ENCODE measurements around the gene SNPH.

DNA sequence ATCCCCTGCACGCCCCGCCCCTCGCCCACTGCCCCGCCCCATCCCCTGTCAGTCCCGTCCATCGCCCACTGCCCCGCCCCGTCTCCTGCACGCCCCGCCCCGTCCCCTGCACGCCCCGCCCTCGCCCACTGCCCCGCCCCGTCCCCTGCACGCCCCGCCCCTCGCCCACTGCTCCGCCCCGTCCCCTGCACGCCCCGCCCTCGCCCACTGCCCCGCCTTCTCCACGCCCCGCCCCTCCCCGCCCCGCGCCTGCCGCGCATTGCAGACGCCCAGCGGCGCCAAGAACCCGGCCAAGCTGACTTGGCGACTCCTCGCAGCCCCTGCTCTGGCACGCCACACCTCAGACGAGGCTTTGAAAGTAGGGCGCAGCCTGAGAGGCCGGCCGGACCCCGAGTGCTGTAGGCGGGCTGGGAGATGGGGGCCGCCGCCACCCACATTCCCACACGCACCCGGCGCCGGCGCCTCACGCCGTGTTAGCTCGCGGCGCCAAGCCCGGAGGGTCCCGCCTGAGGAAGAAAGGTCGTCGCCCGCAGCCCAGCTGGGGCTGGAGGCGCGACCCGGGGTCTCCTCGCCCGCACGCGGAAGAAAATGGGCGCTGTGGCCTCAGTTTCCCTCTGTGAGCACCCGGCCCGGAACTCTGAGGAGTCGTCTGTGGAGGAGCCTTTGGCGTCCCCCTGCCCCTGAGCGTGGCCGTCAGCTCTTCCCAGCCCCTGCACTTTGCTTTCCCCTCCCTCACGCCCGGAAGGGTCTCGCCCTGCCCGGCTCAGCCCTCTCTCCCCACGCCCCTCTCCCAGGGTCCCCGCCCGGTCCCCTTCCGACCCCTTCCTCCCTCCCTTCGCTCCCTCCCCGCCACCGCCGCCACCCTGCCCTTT is 40.1 kb upstream of the SNPH start, which contains the start of gene RAD21L1:
- TF ChIP-seq EZH2 (IDR thresholded peaks at IDR 0.05; ENCODE audit: insufficient read depth, poor library complexity, severe bottlenecking) (no peak), EZH2phosphoT487 (IDR thresholded peaks at IDR 0.05; ENCODE audit: insufficient read depth, low read depth) (no peak)

All from GM23248 (cell line).